AG20443 (cell line): ENCODE measurements around the gene CGB2.
A peak's percentile ranks its signal among the peaks of the same experiment; 100 is the strongest.
"Not testable (repeated sequence)": the region's sequence is repeated elsewhere in the genome, so short reads cannot be mapped to it uniquely, and the experiment has no call there.

ENCODE experiments used
- DNase-seq: peaks from one replicate; pipeline ENCODE4 v3.0.0; 2012; ENCODE audit warnings: low spot score, mixed read lengths

CGB2 gene

DNA sequence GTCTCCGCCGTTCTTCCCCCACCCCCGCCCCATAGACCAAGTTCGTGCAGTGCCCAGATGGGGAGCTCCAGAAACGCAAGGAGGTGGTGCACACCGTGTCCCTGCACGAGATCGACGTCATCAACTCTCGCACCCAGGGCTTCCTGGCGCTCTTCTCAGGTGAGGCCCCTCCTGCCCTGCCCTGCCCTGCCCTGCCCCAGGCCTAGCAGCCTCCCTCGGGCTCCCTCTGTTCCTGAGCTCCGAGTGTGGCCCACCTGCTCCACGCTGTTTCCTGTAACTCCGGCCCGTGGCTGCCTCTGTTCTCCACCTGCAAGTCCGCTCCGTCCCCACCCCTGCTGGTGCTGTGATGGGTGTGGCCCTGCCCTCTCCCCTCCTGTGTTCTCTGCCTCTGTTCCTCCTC lies 21.2 kb upstream of the CGB2 start:
- DNase-seq, result no peak

DNA sequence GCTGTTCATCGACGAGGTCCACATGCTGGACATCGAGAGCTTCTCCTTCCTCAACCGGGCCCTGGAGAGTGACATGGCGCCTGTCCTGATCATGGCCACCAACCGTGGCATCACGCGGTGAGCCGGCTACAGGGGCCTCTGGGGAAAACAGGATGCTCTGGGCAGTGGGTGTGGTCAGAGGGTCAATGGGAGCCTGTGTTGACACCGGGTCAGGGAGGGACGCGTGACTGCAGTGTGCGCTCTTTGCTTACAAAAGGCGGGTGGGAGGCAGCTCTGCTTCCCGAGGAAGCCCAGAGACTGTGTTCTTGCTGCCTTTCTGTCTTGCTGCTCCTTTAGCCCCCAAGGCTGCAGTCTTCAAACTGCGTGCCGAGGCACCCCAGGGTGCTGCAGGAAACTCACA lies 20.5 kb upstream of the CGB2 start:
- DNase-seq, result no peak

DNA sequence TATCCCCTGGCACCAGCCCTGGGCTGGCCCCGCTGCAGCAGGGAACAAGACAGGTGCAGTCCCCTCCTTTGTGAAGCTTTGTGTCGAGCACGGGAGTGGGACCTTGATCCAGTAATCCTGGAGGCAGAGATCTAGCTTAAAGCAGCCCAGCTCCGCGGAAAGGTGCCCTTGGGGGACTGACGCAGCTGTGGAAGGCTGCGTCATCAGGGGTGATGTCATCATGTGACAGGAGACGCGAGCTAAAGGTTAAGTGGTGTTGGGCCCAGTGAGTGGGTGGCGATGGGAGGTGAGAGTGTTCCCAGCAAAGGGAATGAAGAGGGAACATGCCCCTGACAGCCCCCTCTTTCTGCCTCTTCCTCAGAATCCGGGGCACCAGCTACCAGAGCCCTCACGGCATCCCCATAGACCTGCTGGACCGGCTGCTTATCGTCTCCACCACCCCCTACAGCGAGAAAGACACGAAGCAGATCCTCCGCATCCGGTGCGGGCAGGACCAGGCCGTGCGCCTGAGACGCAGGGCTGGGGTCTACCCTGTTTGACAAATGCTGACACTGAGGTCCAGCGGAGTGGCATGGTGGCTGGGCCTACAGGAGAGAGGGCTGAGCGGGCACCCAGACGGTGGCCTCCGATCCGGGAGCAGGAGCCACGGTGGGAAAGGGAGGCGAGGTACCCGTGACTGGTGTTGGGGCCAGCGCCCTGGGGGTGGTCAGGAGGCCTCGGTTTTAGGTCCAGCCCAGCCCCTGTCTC lies 17.4 kb upstream of the CGB2 start:
- DNase-seq, result no peak

DNA sequence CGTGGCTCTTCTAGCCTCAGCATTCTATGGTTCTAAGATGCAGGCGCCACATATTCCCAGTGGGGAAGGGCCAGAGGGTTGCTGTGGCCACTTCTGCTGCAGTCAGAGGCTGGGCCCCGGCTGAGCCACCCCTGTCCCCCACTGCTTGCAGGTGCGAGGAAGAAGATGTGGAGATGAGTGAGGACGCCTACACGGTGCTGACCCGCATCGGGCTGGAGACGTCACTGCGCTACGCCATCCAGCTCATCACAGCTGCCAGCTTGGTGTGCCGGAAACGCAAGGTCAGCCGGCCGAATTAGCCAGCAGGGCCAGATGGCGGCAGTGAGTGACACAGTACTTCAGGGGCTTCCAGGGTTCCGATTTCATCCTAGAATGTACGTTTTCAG lies 16.8 kb upstream of the CGB2 start:
- DNase-seq, result no peak

DNA sequence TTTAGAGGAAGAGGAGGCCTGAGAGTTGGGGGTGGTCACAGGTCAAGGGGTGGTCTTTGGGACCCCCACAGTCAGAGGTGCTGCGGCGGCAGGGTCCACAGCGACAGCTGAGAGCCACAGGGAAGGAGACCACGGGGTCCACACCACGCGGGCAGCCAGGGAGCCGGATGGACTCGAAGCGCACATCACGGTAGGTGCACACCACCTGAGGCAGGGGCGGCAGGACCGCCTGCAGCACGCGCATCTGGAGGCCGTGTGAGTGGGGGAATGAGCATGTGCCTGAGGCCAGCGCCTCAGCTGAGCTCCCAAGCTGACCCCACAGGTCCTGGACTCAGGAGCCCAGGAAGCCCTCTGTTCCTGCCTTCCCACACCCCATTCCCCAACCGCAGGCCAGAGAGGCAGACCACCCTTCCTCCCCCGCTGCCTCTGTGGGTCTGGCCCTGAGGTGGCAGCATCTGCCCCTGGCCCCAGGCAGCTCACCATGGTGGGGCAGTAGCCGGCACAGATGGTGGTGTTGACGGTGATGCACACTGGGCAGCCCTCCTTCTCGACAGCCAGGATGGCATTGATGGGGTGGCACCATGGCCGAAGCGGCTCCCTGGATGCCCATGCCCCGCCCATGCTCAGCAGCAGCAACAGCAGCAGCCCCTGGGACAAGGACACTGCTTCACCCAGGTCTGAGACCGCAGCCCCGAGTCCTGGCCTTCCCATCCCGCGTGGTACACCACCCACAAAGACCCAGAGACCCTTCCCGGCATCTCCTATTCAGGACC lies 15.4 kb upstream of the CGB2 start:
- DNase-seq, result no peak

DNA sequence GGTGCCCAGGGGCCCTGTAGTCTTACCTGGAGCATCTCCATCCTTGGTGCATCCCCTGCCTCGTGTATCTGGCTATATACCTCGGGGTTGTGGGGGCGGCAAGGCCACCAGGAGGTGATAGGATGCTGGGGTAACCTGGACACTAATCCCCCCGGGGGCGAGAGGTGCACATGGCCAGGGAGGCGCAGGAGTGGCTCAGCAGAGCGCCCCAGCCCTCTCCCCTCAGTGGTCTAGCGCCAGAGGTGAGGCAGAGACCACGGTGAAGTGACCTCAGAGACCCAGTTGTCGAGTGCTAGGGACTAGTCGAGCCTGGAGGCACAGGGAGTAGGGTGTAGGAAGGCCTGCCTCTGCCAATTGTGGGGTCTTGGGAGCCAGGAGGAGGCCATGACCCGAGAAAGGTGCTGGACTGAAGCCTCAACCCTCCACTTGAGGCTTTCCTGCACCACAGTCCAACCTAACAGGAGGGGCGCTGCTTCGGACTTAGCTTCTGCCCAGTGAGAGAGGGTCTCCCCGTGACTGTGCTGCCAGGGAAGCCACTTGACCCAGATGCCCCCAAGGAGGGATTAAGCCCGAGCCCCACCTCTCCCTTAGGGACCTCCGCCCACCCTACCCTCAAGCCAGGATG lies 14.5 kb upstream of the CGB2 start, which contains the start of gene LHB:
TSS of gene LHB (minus strand) at position 51 of the 625 bp plus-strand sequence. CDS start at position 41, 10 bp downstream.
- no peak for DNase-seq

DNA sequence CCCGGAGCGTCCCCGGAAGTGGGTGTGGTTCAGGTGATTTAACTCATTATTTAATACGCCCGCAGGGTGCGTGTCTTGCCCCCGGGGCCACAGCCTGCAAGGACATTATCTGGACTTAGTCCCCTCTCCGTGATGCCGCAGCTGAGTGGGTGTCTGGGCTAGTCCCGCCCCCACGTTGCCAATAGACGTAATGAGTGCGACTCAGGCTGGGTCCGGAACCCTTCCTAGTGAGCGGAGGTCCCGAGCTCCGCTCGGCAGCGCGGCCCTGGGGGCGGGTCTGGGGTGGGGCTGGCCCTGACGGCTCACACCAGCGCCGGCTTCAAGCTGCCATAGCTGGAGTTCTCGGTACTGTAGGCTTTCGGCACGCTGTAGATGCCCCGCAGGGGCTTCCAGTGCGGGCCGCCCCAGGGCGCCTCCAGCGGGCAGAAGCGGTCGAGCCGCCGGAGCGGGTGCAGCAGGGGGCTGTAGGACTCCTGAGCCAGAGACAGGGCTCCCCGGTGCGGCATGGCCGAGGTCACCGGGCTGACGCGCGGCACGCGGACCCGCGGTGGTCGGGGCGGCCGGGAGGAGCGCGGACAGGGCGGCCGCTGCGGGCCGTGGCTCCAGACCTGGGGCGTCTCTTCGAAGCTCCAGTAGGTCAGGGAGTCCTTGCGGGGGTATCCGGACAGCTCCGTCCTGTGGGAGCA lies 13.9 kb upstream of the CGB2 start:
- peak; percentile 87 for DNase-seq

DNA sequence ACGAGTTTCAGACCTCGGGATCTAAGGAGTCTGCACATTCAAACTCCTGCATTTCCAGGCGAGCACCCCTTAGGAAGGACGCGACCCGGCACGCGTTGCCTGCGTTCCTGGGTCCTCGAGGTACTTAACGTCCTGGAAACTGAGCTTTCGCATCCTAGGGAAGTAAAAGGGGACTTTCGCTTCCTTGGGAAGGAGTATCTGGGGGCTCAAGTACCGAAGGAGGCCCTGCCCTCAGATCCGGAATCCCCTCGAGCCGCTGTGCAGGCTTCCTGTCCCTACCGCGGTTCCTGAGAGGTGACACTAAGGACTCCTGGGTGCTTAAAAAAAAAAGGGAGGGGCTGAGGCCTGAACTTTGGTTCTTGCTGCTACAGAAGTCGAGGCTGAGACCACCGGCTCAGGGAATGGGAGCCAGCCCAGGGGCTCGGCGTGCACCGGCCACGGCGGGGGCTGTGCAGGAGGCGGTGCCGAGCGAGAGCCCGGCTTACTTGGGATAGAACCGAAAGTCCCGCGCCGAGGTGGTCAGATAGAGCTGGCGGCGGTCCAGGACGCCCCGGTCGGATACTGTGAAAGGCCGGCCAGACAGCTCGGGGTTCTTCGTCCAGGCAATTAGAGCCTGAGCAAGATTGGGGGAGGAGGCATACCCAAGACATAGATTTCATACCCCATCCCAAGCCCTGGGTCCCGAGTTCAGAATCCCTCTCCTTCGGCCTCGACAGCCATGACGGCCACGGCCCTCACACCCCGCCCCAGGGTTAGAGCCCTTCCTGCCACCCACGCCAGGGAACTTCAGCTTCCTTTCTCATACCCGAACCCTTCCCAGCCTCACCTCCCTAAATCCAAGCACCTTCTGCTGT lies 13.1 kb upstream of the CGB2 start:
- not testable (repeated sequence) for DNase-seq

DNA sequence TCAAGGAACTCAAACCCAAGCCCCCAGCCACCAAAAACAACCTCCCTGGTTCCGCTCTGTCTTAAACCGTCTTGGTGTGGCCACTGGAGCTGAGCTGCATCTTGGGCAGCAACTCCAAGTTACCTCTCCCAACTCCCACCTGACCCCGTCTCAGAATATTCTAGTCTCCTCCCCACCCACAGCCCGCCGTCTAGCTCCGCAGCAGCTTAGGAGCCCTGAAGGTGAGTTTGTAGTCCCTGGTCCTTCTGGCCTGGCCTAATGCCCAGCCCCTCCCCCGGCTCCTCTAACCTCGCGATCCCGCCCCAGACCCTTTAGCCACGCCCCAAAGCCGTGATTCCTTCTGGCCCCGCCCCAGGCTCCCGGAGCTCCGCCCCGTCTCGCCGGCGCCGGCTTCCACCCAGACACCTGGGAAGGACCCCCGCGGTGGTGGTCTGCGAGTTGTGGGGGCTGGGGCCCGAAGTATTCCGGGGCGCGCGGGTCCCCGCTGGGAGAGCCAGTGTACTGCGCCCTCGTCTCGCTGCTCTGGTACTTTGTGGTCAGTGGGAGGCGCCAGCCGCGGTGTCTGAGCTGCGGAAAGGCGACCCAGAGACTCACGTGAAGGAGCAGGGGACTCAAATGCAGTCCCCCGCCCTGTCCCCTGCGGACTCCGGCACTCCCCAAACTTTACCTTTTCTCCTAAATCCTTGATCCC lies 12.3 kb upstream of the CGB2 start:
- peak; percentile 72 for DNase-seq

DNA sequence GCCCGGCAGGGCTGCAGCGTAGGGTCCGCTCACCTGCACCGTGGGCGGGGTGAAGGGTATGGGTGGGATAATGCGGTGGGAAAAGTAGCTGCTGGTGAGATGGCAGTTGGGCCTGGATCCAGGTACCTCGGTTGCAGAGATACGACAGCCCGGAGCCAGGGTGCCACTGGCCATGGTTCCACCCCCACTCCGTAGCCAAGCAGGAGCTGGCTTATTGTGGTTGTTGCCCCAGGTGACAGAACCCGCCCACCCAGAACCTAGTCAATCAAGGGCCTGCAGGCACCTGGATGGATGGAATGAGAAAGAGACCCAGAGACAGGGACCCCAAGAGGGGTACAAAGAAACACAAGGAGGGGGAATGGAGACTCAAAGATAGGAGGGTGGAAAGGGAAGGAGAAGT lies 11.3 kb upstream of the CGB2 start:
- no peak for DNase-seq

DNA sequence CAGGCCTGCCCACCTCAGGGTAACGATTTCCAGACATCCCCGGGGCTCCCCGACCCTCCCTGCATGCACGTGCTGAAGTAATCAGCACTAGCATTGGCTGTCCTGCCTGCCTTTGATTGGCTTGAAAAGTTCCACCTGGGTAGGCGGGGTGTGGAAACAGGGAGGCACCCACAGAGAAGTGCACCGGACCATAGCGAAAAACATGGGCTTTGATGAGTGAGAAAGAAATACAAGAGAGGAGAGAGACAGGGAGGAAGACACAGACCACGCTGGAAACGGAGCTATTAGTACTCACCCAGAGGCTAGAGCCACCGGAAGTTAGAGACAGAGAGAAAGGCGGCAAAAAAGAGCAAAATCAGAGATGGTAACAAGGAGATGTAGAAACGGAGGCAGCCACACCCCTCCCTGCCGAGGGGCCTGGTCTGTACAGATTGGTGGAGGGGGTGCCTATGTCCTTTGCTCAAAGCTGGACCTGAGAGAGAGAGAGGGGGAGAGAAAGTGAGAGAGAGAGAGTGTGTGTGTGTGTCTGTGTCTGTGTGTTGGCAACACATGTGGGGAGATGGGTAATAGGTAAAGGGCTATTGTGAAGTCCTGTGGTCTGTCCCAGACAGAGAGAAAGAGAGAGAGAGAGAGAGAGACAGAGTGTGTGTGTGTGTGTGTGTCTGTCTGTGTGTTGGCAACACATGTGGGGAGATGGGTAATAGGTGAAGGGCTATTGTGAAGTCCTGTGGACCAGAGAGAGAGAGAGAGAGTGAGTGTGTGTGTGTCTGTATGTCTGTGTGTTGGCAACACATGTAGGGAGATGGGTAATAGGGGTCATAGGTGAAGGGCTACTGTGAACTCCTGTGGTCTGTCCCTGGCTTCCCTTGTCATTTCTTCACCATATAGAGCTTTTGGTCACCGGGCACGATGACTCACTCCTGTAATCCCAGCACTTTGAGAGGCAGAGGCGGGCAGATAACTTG lies 10.5 kb upstream of the CGB2 start:
- DNase-seq, result no peak

DNA sequence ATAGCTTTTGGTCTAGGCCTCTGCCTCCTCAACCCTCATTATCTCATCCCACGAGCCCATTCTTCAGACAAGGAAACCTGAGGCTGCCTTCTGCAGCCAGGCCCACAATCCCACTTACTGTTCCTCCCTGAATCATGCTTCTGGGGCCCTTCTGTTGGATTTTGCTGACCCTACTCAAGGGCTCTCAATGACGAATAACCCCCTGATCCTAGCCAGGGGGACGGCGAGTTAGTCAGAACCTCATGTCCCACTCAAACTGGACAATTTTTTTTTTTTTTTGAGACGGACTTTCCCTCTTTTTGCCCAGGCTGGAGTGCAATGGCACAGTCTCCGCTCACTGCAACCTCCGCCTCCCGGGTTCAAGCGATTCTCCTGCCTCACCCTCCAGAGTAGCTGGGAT lies 9.6 kb upstream of the CGB2 start:
- no peak for DNase-seq

DNA sequence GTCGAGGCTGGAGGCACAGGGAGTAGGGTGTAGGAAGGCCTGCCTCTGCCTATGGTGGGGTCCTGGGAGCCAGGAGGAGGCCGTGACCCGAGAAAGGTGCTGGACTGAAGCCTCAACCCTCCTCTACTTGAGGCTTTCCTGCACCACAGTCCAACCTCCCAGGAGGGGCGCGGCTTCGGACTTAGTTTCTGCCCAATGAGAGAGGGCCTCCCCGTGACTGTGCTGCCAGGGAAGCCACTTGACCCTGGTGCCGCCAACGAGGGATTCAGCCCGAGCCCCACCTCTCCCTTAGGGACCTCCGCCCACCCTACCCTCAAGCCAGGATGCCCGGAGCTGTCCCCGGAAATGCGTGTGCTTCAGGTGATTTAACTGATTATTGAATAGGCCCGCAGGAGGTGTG lies 7.5 kb upstream of the CGB2 start, which contains the start of gene CGB3:
TSS of gene CGB3 (minus strand) at position 101 of the 400 bp plus-strand sequence. CDS start 362 bp downstream, outside the sequence.
- DNase-seq, result not testable (repeated sequence)

DNA sequence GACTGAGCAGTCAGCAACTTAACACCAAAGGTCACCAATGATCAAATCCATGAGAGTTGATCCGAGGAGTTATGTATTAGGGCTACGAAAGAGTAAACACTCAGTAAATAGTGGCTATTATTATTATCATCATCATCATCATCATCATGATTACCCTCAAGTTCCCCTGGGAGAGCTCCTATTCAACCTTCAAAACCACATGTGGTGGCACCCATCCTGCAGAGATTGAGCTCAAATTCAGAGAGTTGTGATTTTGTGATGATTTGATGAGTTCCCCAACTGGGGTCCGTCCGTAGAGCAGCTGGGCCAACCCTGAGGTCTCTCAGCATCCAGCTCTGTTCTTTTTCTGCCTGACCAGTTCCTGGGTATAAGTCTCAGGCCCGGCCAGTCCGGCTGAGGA lies 6.6 kb upstream of the CGB2 start:
- not testable (repeated sequence) for DNase-seq

DNA sequence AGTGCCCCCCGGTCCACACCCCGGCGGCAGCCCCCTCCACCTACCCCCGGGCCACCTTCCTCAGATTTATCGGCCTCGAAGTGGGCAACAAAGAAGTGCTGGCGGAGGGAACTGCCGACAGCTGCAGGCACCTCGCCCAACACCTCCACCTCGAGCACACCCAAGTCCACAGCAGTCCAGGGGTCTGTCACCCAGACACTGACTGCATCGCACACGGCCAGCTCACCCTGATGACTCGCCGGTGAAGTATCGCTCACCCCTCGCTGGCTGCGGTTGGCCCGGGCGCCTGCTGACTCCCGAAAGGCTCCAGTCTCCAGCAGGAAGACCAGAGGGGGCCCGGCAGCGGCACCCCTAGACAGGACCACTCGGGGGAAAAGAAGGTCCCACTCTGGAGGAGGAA lies 6.1 kb upstream of the CGB2 start:
- not testable (repeated sequence) for DNase-seq

DNA sequence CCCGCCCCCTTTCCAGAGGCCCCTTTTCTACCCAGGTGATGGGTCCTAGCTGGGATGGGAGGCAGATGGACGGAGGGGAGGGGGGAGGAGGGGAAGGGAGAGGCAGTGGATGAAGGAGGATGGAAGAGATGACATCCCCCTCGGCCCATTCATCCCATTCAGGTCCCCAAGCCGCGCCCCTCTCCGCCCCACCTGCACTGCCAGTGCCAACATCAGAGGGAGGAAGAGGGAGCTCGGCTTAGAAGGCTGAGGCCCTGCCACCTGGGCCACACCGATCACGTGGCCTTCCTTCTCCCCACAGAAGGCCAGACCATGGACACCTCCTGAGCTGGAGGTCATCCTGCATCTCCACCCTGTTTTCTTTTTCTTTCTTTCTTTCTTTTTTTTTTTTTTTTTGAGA lies 3.0 kb upstream of the CGB2 start:
- DNase-seq, result not testable (repeated sequence)

DNA sequence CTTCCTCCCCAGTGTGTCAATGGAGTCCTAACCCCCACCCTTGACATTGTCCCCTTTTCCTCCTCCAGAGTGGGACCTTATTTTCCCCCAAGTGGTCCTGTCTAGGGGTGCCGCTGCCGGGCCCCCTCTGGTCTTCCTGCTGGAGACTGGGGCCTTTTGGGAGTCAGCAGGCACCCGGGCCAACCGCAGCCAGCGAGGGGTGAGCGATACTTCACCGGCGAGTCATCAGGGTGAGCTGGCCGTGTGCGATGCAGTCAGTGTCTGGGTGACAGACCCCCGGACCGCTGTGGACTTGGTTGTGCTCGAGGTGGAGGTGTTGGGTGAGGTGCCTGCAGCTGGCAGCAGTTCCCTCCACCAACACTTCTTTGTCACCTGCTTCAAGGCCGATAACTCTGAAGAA lies 1.9 kb upstream of the CGB2 start:
- DNase-seq, result not testable (repeated sequence)

DNA sequence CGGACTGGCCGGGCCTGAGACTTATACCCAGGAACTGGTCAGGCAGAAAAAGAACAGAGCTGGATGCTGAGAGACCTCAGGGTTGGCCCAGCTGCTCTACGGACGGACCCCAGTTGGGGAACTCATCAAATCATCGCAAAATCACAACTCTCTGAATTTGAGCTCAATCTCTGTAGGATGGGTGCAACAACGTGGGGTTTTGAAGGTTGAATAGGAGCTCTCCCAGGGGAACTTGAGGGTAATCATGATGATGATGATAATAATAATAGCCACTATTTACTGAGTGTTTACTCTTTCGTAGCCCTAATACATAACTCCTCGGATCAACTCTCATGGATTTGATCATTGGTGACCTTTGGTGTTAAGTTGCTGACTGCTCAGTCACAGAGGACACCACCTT lies 1.4 kb upstream of the CGB2 start:
- DNase-seq, result not testable (repeated sequence)

DNA sequence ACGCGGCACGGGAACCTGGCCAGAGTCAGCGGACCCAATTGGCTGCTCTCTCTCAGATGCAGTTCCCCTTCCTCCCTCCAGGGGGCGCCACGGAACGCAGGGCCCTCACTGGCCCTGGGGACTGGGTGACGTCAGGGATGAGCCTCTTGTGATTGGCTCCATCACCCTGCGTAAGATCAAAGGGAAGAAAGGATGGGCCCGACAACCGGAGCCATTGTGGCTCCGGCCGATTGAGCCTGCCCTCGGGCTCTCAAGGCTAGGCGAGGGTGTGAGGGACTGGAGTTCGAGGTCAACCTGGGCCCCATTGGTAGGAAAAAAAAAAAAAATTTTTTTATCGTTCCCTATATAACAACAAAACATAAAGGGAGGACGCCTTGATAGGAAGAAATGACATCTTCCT lies 5.1 kb downstream of the CGB2 start, which contains the start of gene CGB1:
TSS of gene CGB1 (minus strand) at position 81 of the 400 bp plus-strand sequence. CDS start 184 bp downstream, outside the sequence.
- DNase-seq, result not testable (repeated sequence)
